Measurements from ENCODE around the gene KLHL29.

Gene KLHL29

DNA sequence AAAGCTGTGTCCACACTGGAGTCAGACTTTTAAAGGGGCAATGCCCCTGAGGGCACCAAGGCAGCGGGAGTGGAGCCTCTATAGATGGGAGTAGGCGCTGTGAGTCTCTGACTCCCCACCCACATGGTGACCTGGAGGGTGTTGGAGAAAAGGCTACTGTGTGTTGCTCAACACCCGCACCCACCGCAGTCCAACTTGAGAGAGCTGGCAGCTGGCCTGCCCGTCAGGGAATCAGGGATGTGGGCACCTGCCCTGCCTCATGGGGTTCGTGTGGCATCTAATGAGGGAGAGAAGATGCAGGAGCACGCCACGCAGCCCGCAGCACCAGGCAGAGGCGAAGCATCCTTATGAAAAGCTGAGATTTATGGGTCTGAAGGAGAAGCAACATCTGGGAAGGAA, 84.2 kb downstream of the KLHL29 start:
- no peak for DNase-seq

DNA sequence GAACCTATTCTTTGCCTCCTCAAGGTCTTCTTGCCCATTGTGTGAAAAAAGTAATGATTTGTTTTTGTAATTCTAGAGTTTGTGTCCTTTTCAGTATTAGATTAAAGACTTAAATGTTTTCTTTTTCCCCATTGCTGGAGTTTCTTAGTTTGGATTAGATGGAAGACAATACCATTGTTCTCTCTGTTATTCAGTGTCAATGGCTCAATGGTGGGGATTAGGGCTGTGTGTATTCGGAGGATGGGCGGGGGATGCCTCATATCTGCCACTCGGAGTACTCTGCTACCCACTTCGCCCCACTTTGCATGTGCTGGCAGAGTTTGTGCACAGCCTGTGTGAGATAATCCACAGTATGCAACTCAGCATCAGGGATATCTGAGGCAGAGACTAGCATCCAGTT, 90.1 kb downstream of the KLHL29 start:
- no peak for DNase-seq

DNA sequence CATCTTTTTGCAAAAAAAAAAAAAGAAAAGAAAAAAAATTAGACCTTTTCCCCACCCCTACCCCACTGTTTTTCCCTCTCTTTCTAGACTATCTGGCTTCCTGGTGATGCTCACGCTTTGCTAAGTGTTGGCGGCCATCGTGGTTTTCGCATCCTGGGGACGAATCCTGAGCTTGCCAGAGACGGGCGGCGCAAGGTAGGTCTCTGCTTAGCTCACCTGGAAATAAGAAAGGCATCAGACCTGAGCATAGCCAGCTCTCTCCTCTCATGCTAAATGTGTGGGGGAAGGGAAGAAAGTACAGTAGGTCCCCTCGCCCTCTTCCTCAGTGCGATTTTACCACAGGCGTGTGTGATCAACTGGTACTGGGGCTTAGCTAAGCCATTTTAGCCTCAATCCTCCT, 90.5 kb downstream of the KLHL29 start:
- no peak for DNase-seq

DNA sequence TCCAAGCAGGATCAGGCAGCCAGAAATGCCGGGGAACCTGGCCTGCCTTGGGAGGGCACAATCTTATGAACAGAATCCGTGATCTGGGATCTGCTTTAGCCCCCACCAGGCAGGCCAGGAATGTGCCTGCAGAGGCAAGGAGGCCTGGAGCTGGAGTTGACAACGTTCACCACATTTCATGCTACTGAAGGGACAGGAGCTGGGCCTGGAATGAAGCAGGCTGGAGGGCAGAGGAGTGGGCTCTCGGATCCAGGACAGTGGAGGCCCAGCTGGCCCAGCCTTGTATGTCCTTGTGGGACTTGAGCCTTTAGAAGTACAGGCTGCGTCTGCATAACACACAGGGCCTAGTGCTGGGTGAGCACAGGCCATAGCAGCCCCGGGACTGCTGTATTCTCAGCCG, 91.8 kb downstream of the KLHL29 start:
- no peak for DNase-seq

DNA sequence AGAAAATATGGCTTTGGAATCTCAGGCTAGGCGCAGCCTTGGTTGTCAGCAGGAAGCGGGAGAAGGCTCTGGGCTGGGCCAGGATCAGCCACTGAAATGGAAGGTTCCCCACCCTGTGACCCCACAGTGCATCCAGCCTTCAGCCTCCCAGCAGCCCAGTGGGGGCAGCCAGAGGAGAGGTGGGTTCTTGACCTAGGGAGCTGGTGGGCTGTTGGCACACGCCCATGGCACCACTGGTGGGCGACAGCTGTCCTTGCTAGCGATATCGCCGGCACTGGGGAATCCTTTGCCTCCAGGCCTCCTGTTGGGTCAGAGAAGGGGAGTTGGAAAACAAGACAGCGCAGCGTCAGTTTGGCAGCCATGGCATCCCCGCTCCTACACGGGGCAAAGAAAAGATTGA, 92.4 kb downstream of the KLHL29 start:
- no peak for DNase-seq

DNA sequence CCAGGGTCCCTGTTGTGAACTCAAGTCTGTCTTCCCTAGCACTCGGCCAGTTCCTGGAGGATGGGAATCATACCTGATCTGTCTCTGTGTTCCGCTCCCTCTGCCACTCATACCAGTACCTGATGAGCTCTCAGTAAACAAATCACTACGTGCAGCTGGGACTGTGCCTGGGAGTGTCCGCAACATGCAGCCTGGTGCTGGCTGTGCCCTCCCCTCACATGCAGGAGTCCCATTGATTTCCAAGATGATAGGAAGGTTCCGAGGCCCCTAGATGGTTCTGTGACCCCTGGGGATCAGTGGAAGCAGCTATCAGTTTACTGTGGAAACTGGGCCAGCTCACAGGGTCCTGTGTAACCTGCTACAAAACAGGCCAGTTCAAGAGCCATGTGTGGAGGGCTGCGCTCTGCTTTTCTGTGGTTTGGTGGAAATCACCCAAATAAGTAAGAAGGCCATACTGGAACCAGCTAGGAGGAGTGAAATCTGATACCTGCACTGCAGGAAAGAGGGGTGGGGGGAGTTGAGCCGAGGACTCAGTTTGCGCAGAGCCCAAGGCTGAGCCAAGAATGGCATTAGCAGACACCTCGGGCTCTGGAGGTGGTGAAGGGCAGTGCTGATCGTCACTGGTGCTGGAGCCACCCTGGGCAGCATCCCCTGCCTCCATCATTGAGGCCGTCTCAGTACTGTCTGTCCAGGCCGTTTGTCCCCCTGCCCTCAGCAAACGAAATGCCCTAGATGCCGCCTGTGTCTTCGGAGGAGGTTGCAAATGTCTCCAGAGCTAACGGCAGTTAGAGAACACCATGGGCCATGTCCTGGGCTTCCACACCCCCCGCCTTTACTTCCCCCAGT, 93.3 kb downstream of the KLHL29 start:
- no peak for DNase-seq

DNA sequence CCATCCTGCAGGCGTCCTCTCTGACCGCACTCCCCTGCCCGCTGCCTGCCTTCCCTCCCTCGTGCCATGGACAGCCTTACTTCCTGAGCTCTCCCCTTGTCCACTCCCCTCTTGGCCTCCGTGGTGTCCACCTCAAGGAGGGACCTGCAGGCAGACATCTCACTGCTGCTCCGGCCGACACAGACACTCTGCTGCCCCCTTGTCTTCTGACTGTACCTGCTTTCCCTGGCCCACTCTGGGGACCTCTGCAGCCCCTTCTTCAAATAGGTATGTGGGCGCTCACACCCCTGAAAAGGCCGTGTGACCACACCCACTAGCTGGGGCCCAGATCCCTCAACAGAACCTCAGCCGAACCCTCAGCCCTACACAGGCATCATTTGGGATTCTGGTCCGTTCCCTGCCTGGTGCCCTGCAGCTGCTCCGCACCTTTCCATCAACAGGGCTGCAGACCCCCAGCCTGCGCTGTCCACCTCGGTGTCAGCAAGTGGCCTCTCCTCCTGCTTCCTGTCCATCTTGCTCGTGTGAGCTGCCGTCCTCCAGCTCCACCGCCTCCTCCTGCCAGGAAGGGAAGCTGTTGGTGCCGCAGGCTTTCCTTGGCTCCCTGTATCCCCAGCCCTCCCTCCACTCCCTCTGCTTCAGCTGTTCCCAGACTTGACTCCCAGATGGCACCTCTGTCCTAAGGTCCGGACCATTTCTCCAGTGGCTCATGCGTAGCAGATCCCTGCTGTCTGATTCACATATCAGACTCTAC, 94.1 kb downstream of the KLHL29 start:
- DNase-seq = no peak

DNA sequence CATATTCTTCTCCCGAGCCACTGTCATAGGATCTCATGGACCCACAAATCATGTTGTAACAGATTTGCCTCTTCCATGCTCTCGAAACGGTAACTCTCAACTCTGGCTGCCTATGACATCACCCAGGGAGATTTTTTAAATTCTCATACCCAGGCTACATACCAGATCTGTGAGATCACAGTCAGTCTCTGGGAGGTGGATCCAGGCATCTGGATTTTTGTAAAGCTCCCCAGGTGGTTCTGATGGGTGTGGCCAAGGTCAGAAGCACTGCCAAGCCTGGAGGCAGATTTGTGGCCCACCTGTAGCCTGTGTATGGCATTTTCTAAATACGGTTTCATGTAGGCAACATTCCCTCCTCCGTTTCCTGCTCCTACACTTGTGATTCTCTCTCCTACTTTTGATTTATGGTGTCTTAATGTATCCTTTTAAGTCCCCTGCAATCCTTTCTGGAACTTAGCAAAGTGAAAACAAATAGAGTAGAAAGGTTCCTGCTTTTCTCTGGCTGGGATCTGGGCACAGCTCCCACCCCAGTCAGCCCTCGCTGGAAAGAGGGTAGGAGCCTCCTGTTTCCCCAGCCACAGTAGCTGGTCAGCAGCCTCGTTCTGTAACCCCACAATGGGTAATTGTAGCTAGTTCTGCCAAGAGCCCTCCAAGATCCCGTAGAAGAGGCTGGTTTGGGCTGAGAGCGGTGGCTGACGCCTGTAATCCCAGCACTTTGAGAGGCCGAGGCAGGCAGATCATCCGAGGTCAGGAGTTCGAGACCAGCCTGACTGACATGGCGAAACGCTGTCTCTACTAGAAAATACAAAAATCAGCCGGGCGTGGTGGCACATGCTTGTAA, 96.2 kb downstream of the KLHL29 start:
- DNase-seq = no peak

DNA sequence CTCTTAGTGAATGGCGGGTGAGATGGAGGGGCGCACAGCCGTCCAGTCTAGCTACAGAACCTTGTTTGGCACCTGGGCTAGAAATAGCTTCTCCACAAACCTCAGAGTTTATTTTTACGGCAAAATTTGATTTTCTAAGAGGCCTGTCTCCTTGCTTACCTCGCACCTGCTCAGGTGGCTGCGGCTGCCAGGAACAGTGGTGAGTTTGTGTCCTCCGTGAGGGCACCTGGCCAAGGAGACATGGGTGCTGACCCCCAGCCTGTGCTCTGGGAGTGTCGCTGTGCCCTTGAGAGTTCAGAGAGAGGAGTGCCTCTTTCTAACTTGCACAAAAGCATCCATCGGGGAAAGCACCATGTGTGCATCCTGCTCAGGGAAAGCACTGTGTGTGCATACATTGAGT, 97.2 kb downstream of the KLHL29 start:
- no peak for DNase-seq

DNA sequence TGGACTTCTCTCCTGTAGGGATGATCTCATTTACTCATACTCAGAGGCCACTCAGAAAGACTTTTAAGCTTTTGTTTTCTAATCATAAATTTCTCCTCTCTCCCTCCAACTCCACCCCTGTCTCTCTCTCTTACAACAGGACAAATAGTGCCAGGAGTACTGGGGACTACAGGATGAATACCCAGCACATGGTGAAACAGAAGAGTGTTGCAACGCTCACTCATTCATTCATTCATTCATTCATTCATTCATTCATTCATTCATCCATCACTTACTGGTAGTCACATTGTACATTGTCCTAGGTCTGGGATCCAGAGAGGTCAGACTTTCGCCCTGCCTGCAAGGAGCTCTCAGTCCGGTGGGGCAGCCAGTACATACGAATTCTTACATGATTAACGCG, 97.6 kb downstream of the KLHL29 start:
- DNase-seq = no peak

DNA sequence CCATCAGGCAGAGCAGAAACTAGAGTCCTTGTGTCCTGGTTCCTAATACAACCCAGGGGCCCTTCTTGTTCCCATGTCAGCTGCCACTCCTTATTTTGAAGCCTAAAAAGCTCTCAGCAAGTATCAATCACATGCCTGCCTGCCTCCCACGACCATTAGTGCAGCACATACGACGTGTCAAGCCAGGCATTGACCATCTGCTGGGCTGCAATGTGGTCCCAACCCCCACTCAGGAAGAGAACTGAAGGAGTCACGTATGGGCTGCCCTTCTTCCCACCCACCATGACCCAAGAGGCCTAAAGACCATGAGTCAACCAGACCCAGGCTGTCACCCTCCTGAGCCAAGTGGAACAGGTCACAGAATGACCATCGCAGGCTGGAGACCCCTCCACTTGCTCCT, 98.8 kb downstream of the KLHL29 start:
- DNase-seq = no peak

DNA sequence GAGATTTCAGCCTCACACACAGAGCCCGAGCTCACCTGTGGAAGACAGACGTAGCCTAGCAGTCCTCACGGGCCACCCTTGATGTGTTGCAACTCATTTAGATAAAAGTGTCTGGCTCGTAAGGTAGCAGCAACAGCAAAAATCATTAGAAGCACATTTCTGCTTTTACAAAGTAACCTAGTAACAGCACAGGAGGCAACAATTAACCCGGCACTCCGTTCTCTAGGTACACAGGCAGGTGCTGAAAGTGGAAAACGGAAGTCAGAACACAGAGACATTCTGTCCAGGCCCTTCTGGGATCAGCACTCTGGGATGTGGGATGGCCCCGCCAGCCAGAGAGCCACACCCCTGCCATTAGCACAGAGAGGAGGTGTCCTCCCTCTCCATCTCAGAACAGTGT, 99.3 kb downstream of the KLHL29 start:
- DNase-seq = no peak

DNA sequence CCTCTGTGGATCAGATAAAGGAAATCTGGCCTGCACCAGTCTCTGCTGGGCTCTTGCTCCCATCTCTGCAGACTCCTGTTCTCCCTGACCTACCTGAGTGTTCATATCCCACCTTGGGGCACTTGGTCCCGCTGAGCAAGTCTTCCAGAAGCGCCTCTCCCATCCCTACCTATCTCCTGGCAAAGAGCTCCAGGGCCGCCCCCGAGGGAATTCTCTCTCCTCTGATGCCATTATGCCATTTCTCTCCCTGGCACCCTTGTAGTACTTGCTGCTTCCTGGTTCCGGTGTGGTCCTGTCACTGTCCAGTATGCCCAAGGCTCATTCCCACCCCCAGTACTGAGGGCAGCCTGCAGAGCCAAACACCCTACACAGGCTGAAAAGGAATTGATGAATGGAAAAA, 99.8 kb downstream of the KLHL29 start:
- DNase-seq = no peak

DNA sequence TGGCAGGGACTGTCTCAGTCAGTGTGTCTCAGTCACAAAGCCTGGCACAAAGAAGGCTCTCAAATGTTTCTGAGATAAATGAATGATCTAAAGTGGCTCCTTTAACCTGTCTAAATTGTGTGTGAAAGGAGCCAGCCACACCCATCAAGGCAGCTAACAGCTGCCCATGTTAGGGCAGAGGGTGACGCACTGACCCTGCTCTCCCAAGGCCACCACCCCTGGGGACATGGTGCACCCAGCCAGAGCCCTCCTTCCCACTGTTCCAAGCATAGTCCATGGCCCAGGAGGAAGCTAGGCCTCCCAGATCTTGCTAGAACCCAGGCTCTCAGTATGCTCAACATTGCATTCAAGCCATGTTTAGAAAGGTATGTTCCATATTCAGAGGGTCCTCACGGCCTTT, 100.3 kb downstream of the KLHL29 start:
- no peak for DNase-seq

DNA sequence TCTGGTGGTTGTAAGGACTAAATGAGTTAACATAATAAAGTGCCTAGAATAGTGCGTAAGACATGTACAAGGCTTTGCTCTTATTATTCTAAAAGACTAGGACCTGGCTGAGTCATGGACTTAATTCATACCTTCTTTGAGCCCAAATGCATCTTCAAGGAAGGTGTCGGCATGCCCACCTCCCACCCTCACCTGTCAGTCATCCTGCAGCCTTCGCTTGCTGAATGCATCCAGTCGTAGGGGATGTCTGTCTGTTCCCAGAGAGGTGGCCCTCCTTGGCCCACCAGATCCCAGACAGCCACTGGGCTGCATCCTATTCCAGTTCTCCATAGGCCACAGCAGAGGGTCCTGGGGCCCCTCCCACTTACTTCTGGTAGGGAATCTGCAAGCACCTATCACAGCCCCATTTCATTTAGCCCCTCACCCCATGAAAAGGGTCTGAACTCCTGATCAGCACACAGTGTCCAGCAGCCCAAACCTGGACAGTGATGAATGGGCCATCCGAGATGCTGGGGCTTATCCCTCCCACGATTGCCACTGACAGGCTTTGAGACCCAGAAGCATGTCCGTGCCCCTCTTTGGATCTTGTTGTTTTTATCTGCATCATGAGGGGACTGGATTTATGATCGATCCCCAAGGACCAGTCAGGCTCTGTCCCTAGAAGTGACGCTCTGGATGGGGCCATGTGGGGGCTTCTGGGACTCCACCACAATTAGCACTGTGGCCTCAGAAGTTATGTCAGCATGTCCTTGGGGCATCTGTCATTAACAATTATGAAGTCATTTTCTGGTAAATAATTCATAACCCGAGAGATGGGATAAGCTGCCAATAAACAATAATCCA, 101.1 kb downstream of the KLHL29 start:
- DNase-seq = peak in 3 of 56 donors; percentile 14 to 22 (median 20)

DNA sequence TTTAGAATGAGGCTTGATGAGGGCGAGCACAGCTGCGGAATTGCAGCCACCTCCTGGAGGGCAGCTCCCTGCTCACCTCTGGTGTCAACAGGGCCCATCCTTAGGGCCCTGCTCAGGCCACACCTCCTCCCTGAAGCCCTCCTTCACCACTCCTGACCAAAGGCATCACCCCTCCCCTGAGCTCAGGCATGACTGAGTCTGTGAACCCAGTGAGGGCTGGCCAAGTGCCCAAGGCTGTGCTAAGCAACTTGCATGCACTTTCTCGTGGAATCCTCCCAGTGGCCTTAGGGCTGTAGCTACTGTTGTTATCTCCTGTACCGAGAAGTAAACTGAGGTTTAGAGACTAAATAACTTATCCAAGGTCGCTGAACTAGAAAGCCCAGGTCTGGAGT, 101.7 kb downstream of the KLHL29 start:
- DNase-seq = no peak

DNA sequence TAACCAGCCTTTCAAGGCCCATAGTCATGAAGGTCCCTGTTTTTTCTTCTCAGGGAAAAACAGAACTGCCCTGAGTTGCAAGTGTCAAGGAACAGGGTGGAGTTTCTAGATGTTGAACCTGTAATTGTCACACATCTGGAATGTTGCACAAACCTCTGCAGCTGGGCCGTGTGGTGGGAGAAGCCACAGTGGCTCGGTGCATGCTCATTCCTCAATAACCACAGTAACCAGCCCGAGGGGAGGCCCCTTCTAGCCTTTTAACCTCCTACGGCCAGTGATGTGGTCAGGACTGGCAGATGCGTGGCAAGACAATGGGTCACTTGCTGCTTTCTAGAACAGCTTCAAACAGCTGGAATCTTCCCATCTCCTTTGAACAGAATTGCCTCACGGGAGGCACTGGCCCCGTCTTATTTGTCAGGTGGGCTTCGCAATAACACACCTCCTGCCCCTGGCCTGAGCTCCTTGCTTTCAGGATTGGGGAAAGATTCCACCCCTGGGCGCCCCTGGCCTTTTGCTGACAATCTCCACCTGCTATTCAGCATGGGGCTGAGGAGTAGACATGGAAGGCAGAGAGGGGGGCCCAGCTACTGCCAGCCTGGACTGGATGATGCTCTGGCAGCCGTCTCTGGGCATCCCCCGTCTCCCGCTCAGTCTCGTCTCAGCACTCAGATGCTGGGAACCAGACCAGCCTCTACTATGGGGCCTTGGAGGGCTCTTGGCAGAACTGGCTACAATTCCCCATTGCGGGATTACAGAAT, 102.9 kb downstream of the KLHL29 start:
- DNase-seq = no peak

DNA sequence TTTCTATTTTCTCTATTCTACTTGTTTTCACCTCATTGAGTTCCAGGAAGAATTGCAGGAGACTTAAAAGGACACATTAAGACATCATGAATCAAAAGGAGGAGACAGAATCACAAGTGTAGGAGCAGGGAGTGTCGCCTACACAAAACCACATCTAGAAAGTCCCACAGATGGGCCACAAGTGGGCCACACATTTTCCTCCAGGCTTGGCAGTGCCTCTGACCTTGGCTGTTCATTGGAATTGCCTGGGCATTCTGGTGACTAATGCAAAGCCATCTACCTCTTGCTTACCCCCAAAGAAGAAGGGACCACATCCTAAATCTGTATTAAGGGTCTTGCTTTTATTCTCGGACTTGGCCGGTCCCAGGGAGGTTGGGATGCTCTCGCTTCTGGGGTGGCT, 103.6 kb downstream of the KLHL29 start:
- DNase-seq = no peak

DNA sequence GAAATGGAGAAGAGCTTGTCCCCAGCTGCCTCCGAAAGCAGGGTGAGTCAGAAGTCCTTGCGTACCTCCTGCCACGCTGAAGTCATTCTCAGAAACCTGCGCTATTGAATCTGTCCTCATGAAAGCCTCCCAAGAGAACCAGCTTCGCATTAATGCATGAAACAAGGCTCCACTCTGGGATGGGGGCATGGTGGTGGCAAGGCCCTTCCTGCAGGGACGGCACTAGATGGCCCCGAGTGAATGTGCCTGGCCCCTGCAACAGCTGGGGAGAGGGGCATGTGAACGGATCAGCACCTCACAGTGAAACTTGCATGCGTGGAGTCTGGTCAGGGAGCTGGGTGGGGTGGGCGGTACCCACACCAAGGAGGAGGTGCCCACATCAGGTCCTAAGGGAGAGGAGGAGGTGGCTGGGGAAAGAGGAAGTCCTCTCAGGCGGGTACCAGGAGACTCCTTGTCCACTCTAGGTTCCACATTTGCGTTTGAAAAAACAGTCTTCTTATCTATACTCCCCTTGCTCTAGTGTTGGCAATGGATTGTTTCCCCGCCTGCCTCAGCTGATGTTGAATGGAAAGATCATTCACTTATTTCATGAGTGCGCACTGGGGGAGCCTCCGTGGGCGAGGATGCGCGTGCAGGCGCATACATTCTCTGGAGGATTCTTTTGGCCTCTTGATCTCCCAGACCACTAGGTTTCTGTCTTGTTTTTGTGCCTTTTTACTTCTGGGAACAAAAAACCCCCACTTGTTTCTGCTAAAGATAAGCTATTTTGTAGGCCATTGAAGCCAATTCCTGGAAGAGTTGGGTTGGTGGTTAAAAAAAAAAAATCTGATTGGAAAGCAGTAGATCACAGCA, 104.7 kb downstream of the KLHL29 start:
- no peak for DNase-seq

All from nucleus accumbens (tissue), 56 donors.